HepG2 (cell line): ENCODE measurements around the gene LAG3. TPM values are rescaled to one million over a fixed set of nuclear protein-coding genes. Genes with fewer than 3 reads are reported as not detected.

Experiments
- GABPB1 ChIP-seq: IDR thresholded peaks from 2 replicates; pipeline ENCODE4 v1.6.1; 2016; ENCODE audit warnings: mild to moderate bottlenecking, missing genetic modification reagents, moderate library complexity, missing compliant biosample characterization
- KMT2B ChIP-seq: IDR thresholded peaks from 2 replicates; pipeline ENCODE4 v1.6.1; 2016; ENCODE audit warnings: missing genetic modification reagents, missing compliant biosample characterization
- MAZ ChIP-seq, 2 experiments: sonication (generic) in 1 of 2; formaldehyde crosslinking in 1 of 2; IDR thresholded peaks; 2 replicates each; pipeline versions ENCODE4 v1.5.0 to v1.6.1; 2012 to 2020; ENCODE audit warnings: low read depth in 2 of 2, mild to moderate bottlenecking in 2 of 2, borderline replicate concordance in 1 of 2, improper control_type of control experiment in 1 of 2, low read length in 1 of 2, missing genetic modification reagents in 1 of 2, moderate library complexity in 1 of 2
- MYC ChIP-seq: sonication (generic); formaldehyde crosslinking; IDR thresholded peaks from 2 replicates; pipeline ENCODE4 v1.9.0; 2021; ENCODE audit warnings: missing genetic modification reagents, borderline replicate concordance
- NFE2L1 ChIP-seq: sonication (generic); formaldehyde crosslinking; IDR thresholded peaks from 2 replicates; pipeline ENCODE4 v1.4.0; 2020; ENCODE audit warnings: missing genetic modification reagents, mild to moderate bottlenecking, borderline replicate concordance
- SNAPC2 ChIP-seq: sonication (generic); formaldehyde crosslinking; IDR thresholded peaks from 2 replicates; pipeline ENCODE4 v1.8.1; 2022; ENCODE audit warnings: mild to moderate bottlenecking, missing genetic modification reagents
- SOX5 ChIP-seq: IDR thresholded peaks from 2 replicates; pipeline ENCODE4 v1.6.1; 2016; ENCODE audit warnings: borderline replicate concordance
- YEATS4 ChIP-seq: sonication (generic); formaldehyde crosslinking; IDR thresholded peaks from 2 replicates; pipeline ENCODE4 v1.4.0; 2020; ENCODE audit warnings: missing genetic modification reagents, borderline replicate concordance
- ZFX ChIP-seq: sonication (generic); formaldehyde crosslinking; IDR thresholded peaks from 2 replicates; pipeline ENCODE4 v1.4.0; 2020; ENCODE audit warnings: mild to moderate bottlenecking, low read depth, missing genetic modification reagents, moderate library complexity
- ZNF274 ChIP-seq: sonication (generic); formaldehyde crosslinking; IDR thresholded peaks from 2 replicates; pipeline ENCODE4 v1.5.1; 2020; ENCODE audit warnings: mild to moderate bottlenecking, missing genetic modification reagents
- ZNF292 ChIP-seq: sonication (generic); formaldehyde crosslinking; IDR thresholded peaks from 2 replicates; pipeline ENCODE4 v1.8.1; 2022; ENCODE audit warnings: mild to moderate bottlenecking, low read depth, missing genetic modification reagents, borderline replicate concordance
- ZNF777 ChIP-seq: sonication (generic); formaldehyde crosslinking; IDR thresholded peaks from 2 replicates; pipeline ENCODE4 v1.4.0; 2020; ENCODE audit warnings: missing genetic modification reagents
- polyA plus RNA-seq, 8 experiments: library from polyadenylated mRNA; depleted of rRNA in 3 of 8; stranded (reverse) in 7 of 8; unstranded in 1 of 8; fragments of >200 nt; fragmentation: Illumina TruSeq in 4 of 8; extraction: Trizol in 4 of 8; gene quantifications; 2 replicates each; pipeline versions ENCODE4 v1.2.1 to v1.2.3, GENCODE V29; 2011 to 2016; ENCODE audit warnings: low read depth in 4 of 8, missing spikeins in 1 of 8, mixed read lengths in 1 of 8; ENCODE audit not compliant: insufficient read depth in 1 of 8
- total RNA-seq, 5 experiments: library from RNA; depleted of rRNA; stranded (reverse); fragments of >200 nt; fragmentation: Illumina TruSeq; extraction: Trizol; gene quantifications; 2 replicates each; pipeline ENCODE4 v1.2.3, GENCODE V29; 2016; ENCODE audit warnings: low read depth in 1 of 5
- TF ChIP-seq, protein P1 (sequence below): IDR thresholded peaks from 2 replicates; pipeline ENCODE4 v1.6.1; 2016; ENCODE audit warnings: low read depth
- TF ChIP-seq, protein P2 (sequence below): sonication (generic); formaldehyde crosslinking; IDR thresholded peaks from 2 replicates; pipeline ENCODE4 v1.8.1; 2023; ENCODE audit warnings: mild to moderate bottlenecking, missing genetic modification reagents
- TF ChIP-seq, protein P3 (sequence below): sonication (generic); formaldehyde crosslinking; IDR thresholded peaks from 2 replicates; pipeline ENCODE4 v1.4.0; 2020; ENCODE audit warnings: missing genetic modification reagents, borderline replicate concordance
- TF ChIP-seq, protein P4 (sequence below): sonication (generic); formaldehyde crosslinking; IDR thresholded peaks from 2 replicates; pipeline ENCODE4 v1.5.1; 2020; ENCODE audit warnings: mild to moderate bottlenecking, missing genetic modification reagents, moderate library complexity

LAG3 gene
- total and polyA plus RNA-seq, 2 of the 13 experiments (the other 11 are each of a cell fraction or from before 2014, with no cell fraction given) = 0.11 to 0.26 TPM

DNA sequence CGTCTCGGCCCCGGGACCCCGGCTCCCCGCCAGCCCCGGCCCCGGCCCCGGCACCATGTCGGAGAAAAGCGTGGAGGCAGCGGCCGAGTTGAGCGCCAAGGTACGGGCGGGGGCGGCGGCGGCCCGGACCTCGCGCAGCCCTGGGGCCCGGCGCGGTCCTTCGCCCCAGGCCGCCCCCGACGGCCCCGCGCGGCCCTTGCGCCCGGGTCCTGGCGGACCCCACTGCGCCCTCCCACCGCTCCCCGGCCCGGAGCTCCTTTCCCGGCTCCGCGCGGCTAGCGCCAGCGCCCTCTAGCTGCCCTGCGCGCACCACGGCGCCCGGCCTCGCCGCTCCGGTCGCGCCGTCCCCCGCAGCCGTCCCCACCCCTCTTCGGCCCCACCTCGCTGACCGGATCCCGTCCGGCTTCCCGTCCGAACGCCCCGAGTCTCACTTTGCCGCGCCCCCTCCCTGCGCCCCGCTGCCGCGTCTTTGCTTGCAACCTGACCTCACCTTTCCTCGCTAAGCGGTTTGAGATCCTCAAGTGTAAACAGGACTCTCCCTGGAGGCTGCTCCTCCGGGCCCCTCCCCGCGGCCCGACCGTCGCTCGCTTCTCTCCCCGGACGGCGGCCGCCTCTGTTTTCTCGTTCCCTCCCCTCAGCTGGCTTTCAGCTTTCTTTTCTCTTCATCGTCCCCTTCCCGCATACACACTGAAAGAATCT, 5.5 kb upstream of the LAG3 start (continued):
- TF ChIP-seq ZNF292 (CRISPR knock-in tag) = no peak
- TF ChIP-seq ZNF274 (CRISPR knock-in tag) = no peak
- TF ChIP-seq ZFX = peak; percentile 61
- TF ChIP-seq KMT2B (CRISPR knock-in tag) = no peak
- no peak for TF ChIP-seq SOX5 (CRISPR knock-in tag)
- TF ChIP-seq GABPB1 (CRISPR knock-in tag) = peak; percentile 57; the same call in 1 of the 2 replicates
- no peak for TF ChIP-seq SNAPC2 (CRISPR knock-in tag)
- peak; percentile 66 for TF ChIP-seq MAZ (IDR thresholded peaks at IDR 0.05; ENCODE audit: borderline replicate concordance, low read depth, low read length)
- TF ChIP-seq MAZ (CRISPR knock-in tag; IDR thresholded peaks at IDR 0.05; ENCODE audit: low read depth) = no peak; the same call in 1 of the 2 replicates
- peak; percentile 57 for TF ChIP-seq MYC (CRISPR knock-in tag)
- TF ChIP-seq, protein P1, sequence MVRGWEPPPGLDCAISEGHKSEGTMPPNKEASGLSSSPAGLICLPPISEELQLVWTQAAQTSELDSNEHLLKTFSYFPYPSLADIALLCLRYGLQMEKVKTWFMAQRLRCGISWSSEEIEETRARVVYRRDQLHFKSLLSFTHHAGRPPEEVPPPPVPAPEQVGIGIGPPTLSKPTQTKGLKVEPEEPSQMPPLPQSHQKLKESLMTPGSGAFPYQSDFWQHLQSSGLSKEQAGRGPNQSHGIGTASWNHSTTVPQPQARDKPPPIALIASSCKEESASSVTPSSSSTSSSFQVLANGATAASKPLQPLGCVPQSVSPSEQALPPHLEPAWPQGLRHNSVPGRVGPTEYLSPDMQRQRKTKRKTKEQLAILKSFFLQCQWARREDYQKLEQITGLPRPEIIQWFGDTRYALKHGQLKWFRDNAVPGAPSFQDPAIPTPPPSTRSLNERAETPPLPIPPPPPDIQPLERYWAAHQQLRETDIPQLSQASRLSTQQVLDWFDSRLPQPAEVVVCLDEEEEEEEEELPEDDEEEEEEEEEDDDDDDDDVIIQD (CRISPR knock-in tag) = no peak
- TF ChIP-seq, protein P2, sequence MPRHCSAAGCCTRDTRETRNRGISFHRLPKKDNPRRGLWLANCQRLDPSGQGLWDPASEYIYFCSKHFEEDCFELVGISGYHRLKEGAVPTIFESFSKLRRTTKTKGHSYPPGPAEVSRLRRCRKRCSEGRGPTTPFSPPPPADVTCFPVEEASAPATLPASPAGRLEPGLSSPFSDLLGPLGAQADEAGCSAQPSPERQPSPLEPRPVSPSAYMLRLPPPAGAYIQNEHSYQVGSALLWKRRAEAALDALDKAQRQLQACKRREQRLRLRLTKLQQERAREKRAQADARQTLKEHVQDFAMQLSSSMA (CRISPR knock-in tag) = no peak
- TF ChIP-seq, protein P3, sequence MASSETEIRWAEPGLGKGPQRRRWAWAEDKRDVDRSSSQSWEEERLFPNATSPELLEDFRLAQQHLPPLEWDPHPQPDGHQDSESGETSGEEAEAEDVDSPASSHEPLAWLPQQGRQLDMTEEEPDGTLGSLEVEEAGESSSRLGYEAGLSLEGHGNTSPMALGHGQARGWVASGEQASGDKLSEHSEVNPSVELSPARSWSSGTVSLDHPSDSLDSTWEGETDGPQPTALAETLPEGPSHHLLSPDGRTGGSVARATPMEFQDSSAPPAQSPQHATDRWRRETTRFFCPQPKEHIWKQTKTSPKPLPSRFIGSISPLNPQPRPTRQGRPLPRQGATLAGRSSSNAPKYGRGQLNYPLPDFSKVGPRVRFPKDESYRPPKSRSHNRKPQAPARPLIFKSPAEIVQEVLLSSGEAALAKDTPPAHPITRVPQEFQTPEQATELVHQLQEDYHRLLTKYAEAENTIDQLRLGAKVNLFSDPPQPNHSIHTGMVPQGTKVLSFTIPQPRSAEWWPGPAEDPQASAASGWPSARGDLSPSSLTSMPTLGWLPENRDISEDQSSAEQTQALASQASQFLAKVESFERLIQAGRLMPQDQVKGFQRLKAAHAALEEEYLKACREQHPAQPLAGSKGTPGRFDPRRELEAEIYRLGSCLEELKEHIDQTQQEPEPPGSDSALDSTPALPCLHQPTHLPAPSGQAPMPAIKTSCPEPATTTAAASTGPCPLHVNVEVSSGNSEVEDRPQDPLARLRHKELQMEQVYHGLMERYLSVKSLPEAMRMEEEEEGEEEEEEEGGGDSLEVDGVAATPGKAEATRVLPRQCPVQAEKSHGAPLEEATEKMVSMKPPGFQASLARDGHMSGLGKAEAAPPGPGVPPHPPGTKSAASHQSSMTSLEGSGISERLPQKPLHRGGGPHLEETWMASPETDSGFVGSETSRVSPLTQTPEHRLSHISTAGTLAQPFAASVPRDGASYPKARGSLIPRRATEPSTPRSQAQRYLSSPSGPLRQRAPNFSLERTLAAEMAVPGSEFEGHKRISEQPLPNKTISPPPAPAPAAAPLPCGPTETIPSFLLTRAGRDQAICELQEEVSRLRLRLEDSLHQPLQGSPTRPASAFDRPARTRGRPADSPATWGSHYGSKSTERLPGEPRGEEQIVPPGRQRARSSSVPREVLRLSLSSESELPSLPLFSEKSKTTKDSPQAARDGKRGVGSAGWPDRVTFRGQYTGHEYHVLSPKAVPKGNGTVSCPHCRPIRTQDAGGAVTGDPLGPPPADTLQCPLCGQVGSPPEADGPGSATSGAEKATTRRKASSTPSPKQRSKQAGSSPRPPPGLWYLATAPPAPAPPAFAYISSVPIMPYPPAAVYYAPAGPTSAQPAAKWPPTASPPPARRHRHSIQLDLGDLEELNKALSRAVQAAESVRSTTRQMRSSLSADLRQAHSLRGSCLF (CRISPR knock-in tag) = no peak
- TF ChIP-seq, protein P4, sequence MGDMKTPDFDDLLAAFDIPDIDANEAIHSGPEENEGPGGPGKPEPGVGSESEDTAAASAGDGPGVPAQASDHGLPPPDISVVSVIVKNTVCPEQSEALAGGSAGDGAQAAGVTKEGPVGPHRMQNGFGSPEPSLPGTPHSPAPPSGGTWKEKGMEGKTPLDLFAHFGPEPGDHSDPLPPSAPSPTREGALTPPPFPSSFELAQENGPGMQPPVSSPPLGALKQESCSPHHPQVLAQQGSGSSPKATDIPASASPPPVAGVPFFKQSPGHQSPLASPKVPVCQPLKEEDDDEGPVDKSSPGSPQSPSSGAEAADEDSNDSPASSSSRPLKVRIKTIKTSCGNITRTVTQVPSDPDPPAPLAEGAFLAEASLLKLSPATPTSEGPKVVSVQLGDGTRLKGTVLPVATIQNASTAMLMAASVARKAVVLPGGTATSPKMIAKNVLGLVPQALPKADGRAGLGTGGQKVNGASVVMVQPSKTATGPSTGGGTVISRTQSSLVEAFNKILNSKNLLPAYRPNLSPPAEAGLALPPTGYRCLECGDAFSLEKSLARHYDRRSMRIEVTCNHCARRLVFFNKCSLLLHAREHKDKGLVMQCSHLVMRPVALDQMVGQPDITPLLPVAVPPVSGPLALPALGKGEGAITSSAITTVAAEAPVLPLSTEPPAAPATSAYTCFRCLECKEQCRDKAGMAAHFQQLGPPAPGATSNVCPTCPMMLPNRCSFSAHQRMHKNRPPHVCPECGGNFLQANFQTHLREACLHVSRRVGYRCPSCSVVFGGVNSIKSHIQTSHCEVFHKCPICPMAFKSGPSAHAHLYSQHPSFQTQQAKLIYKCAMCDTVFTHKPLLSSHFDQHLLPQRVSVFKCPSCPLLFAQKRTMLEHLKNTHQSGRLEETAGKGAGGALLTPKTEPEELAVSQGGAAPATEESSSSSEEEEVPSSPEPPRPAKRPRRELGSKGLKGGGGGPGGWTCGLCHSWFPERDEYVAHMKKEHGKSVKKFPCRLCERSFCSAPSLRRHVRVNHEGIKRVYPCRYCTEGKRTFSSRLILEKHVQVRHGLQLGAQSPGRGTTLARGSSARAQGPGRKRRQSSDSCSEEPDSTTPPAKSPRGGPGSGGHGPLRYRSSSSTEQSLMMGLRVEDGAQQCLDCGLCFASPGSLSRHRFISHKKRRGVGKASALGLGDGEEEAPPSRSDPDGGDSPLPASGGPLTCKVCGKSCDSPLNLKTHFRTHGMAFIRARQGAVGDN (CRISPR knock-in tag) = peak; percentile 37; the same call in 1 of the 2 replicates
- TF ChIP-seq ZNF777 (CRISPR knock-in tag) = peak; percentile 92
- TF ChIP-seq NFE2L1 (CRISPR knock-in tag) = no peak
- TF ChIP-seq YEATS4 (CRISPR knock-in tag) = no peak
